Liver (tissue), 9 donors: ENCODE data around the gene CXCR1. TPM values are rescaled to one million over a fixed set of nuclear protein-coding genes. Genes with fewer than 3 reads are reported as not detected.

ENCODE experiments used
- DNase-seq: peaks from one replicate; pipeline ENCODE4 v3.0.0-alpha.2; 2017; ENCODE audit warnings: low spot score
- H3K27ac ChIP-seq, 2 donors: one replicate each; pipeline ENCODE4 v1.7.0; 2013; ENCODE audit warnings: inconsistent platforms in 2 of 2, low read length in 2 of 2, control low read depth in 1 of 2, low read depth in 1 of 2, mild to moderate bottlenecking in 1 of 2
- H3K27me3 ChIP-seq, 4 donors: one replicate each; pipeline versions ENCODE4 v1.6.1 to v1.7.0; 2013; ENCODE audit warnings: low read length in 3 of 4, inconsistent platforms in 1 of 4, mild to moderate bottlenecking in 1 of 4, moderate library complexity in 1 of 4; ENCODE audit not compliant: control insufficient read depth in 4 of 4, insufficient read depth in 4 of 4
- H3K36me3 ChIP-seq, 4 donors: one replicate each; pipeline versions ENCODE4 v1.6.1 to v1.7.0; 2013; ENCODE audit warnings: low read length in 3 of 4, mild to moderate bottlenecking in 3 of 4, low read depth in 1 of 4, moderate library complexity in 1 of 4; ENCODE audit not compliant: control insufficient read depth in 4 of 4, insufficient read depth in 3 of 4
- H3K4me1 ChIP-seq, 4 donors: one replicate each; pipeline versions ENCODE4 v1.6.1 to v1.7.0; 2013; ENCODE audit warnings: low read length in 3 of 4, mild to moderate bottlenecking in 3 of 4, moderate library complexity in 1 of 4; ENCODE audit not compliant: control insufficient read depth in 4 of 4, insufficient read depth in 4 of 4
- H3K4me3 ChIP-seq, 3 donors: one replicate each; pipeline versions ENCODE4 v1.6.1 to v1.7.0; 2013; ENCODE audit warnings: low read length in 3 of 3, control low read depth in 1 of 3, low read depth in 1 of 3, mild to moderate bottlenecking in 1 of 3
- H3K9ac ChIP-seq, 2 donors: one replicate each; pipeline ENCODE4 v1.7.0; 2013; ENCODE audit warnings: low read length in 2 of 2, mild to moderate bottlenecking in 2 of 2, moderate library complexity in 2 of 2, control low read depth in 1 of 2, low read depth in 1 of 2
- H3K9me3 ChIP-seq, 4 donors: one replicate each; pipeline versions ENCODE4 v1.6.1 to v1.7.0; 2013; ENCODE audit warnings: low read length in 3 of 4; ENCODE audit not compliant: control insufficient read depth in 4 of 4
- CTCF ChIP-seq: fragments of 150-350 bp; IDR thresholded peaks from 2 replicates; pipeline ENCODE4 v1.5.1; 2017; ENCODE audit warnings: improper control_type of control experiment, low read depth, low read length; ENCODE audit not compliant: missing input control
- FOXA1 ChIP-seq: IDR thresholded peaks from 2 replicates; pipeline ENCODE4 v1.6.1; 2016; ENCODE audit warnings: antibody characterized with exemption
- GABPA ChIP-seq, 2 donors: IDR thresholded peaks in 1 of 2; conservative IDR thresholded peaks in 1 of 2; 2 replicates each; pipeline ENCODE4 v1.6.1; 2016; ENCODE audit warnings: antibody characterized with exemption in 2 of 2, mild to moderate bottlenecking in 1 of 2, moderate library complexity in 1 of 2
- HNF4A ChIP-seq, 2 donors: conservative IDR thresholded peaks; 2 replicates each; pipeline ENCODE4 v1.6.1; 2016; ENCODE audit warnings: antibody characterized with exemption in 2 of 2, mild to moderate bottlenecking in 2 of 2
- HNF4G ChIP-seq: IDR thresholded peaks from 2 replicates; pipeline ENCODE4 v1.6.1; 2016; ENCODE audit warnings: antibody characterized with exemption
- JUND ChIP-seq, 2 donors: IDR thresholded peaks; 2 replicates each; pipeline ENCODE4 v1.6.1; 2016; ENCODE audit warnings: antibody characterized with exemption in 2 of 2
- MAX ChIP-seq: IDR thresholded peaks from 2 replicates; pipeline ENCODE4 v1.6.1; 2016; ENCODE audit warnings: antibody characterized with exemption
- NR2F2 ChIP-seq: IDR thresholded peaks from 2 replicates; pipeline ENCODE4 v1.6.1; 2016; ENCODE audit warnings: antibody characterized with exemption
- RAD21 ChIP-seq, 2 donors: IDR thresholded peaks; 2 replicates each; pipeline ENCODE4 v1.6.1; 2016; ENCODE audit warnings: antibody characterized with exemption in 2 of 2, mild to moderate bottlenecking in 2 of 2
- RXRA ChIP-seq, 2 donors: IDR thresholded peaks; 2 replicates each; pipeline ENCODE4 v1.6.1; 2017 to 2018; ENCODE audit warnings: antibody characterized with exemption in 2 of 2, mild to moderate bottlenecking in 1 of 2
- SP1 ChIP-seq: IDR thresholded peaks from 2 replicates; pipeline ENCODE4 v1.6.1; 2018; ENCODE audit warnings: antibody characterized with exemption, mild to moderate bottlenecking
- TAF1 ChIP-seq: conservative IDR thresholded peaks from 2 replicates; pipeline ENCODE4 v1.6.1; 2016; ENCODE audit warnings: antibody characterized with exemption, mild to moderate bottlenecking
- WGBS: extraction: QIAGEN DNeasy Blood & Tissue Kit; methylation state at CpG from one replicate; pipeline ENCODE4 v1.1.7; 2013; 5-methylcytosine and 5-hydroxymethylcytosine counted together
- polyA plus RNA-seq, 2 donors: library from polyadenylated mRNA; stranded (reverse) in 1 of 2; unstranded in 1 of 2; fragments of 200-250 nt in 1 of 2; fragments of >200 nt in 1 of 2; fragmentation: Nextera tagmentation in 1 of 2; extraction: Ambion mirVana in 1 of 2; gene quantifications; one replicate each; pipeline versions ENCODE4 v1.2.1 to v1.2.3, GENCODE V29; 2013 to 2015
- total RNA-seq, 2 donors: library from RNA; depleted of rRNA; stranded (reverse); fragments of >200 nt; gene quantifications; one replicate each; pipeline ENCODE4 v1.2.3, GENCODE V29; 2014
- TF ChIP-seq, protein P1 (sequence below): IDR thresholded peaks from 2 replicates; pipeline ENCODE4 v1.6.1; 2016; ENCODE audit warnings: antibody characterized with exemption, mild to moderate bottlenecking
- TF ChIP-seq, protein P2 (sequence below): IDR thresholded peaks from 2 replicates; pipeline ENCODE4 v1.6.1; 2016; ENCODE audit warnings: antibody characterized with exemption
- TF ChIP-seq, protein P3 (sequence below): IDR thresholded peaks from 2 replicates; pipeline ENCODE4 v1.6.1; 2016; ENCODE audit warnings: antibody characterized with exemption
- donor health status: healthy.
- donor health status: healthy.
- donor health status: healthy.
- donor health status: healthy.
- donor health status: healthy.

Gene CXCR1
- total and polyA plus RNA-seq, 4 donors = 0.26 to 1.8 (median 0.71) TPM

DNA sequence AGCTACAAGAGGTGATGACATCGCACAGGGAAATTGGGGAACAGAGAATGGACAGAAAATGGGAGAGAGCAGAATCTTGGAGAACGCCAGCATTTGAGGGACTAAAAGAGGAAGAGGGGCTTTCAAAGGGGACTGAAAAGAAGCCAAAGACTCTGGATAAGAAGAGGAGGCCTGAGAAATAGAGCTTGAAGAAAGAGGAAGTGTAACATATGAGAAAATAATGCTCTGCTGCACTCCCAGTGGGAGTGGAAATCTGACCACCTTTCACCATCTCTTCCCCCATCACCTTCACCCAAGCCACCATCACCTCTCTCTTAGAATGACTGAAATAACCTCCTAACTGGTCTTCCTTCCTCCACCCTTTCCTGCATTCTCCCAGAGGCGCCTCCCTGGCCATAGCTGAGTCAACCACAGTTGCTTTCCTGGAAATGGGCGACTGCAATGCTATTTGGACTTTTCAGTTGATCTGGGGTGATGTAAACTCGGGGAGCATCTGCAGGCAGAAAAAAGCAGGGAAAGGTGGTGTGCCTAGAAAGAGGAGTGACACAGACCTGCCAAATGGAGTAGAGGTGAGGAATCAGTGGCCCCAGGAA is 16.8 kb downstream of the CXCR1 start:
- 75% methylated on average over 5 of the region's 5 CpGs for WGBS
- no peaks in the 10 kb centered on the region for H3K4me1 ChIP-seq

More for the DNA sequence above, 16.8 kb downstream of the CXCR1 start:
- H3K9ac ChIP-seq = no peak overlapping the region
- H3K36me3 ChIP-seq = no peaks in the 10 kb centered on the region
- no peak overlapping the region for H3K27ac ChIP-seq
- H3K27me3 ChIP-seq = no peaks in the 10 kb centered on the region
- H3K4me3 ChIP-seq = no peak overlapping the region
- TF ChIP-seq SP1 = no peak
- TF ChIP-seq RXRA (IDR thresholded peaks at IDR 0.05) = no peak
- no peak for TF ChIP-seq MAX
- TF ChIP-seq JUND (IDR thresholded peaks at IDR 0.05) = no peak
- TF ChIP-seq GABPA (IDR thresholded peaks at IDR 0.05 in 1 of 2, conservative IDR thresholded peaks at IDR 0.05 in 1 of 2) = no peak
- TF ChIP-seq, protein P1, sequence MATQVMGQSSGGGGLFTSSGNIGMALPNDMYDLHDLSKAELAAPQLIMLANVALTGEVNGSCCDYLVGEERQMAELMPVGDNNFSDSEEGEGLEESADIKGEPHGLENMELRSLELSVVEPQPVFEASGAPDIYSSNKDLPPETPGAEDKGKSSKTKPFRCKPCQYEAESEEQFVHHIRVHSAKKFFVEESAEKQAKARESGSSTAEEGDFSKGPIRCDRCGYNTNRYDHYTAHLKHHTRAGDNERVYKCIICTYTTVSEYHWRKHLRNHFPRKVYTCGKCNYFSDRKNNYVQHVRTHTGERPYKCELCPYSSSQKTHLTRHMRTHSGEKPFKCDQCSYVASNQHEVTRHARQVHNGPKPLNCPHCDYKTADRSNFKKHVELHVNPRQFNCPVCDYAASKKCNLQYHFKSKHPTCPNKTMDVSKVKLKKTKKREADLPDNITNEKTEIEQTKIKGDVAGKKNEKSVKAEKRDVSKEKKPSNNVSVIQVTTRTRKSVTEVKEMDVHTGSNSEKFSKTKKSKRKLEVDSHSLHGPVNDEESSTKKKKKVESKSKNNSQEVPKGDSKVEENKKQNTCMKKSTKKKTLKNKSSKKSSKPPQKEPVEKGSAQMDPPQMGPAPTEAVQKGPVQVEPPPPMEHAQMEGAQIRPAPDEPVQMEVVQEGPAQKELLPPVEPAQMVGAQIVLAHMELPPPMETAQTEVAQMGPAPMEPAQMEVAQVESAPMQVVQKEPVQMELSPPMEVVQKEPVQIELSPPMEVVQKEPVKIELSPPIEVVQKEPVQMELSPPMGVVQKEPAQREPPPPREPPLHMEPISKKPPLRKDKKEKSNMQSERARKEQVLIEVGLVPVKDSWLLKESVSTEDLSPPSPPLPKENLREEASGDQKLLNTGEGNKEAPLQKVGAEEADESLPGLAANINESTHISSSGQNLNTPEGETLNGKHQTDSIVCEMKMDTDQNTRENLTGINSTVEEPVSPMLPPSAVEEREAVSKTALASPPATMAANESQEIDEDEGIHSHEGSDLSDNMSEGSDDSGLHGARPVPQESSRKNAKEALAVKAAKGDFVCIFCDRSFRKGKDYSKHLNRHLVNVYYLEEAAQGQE = no peak
- no peak for TF ChIP-seq HNF4G
- TF ChIP-seq TAF1 = no peak
- TF ChIP-seq, protein P2, sequence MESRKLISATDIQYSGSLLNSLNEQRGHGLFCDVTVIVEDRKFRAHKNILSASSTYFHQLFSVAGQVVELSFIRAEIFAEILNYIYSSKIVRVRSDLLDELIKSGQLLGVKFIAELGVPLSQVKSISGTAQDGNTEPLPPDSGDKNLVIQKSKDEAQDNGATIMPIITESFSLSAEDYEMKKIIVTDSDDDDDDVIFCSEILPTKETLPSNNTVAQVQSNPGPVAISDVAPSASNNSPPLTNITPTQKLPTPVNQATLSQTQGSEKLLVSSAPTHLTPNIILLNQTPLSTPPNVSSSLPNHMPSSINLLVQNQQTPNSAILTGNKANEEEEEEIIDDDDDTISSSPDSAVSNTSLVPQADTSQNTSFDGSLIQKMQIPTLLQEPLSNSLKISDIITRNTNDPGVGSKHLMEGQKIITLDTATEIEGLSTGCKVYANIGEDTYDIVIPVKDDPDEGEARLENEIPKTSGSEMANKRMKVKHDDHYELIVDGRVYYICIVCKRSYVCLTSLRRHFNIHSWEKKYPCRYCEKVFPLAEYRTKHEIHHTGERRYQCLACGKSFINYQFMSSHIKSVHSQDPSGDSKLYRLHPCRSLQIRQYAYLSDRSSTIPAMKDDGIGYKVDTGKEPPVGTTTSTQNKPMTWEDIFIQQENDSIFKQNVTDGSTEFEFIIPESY = no peak
- no peak for TF ChIP-seq NR2F2
- no peak for TF ChIP-seq CTCF
- no peak for TF ChIP-seq HNF4A (conservative IDR thresholded peaks at IDR 0.05)
- TF ChIP-seq RAD21 (IDR thresholded peaks at IDR 0.05) = no peak
- no peak for TF ChIP-seq FOXA1
- TF ChIP-seq, protein P3, sequence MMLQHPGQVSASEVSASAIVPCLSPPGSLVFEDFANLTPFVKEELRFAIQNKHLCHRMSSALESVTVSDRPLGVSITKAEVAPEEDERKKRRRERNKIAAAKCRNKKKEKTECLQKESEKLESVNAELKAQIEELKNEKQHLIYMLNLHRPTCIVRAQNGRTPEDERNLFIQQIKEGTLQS = no peak
- no peak for DNase-seq
- H3K9me3 ChIP-seq = no peaks in the 10 kb centered on the region
